GM21528 (cell line): ENCODE data around the gene ERN1.

Experiments
- ATAC-seq: cut with Tn5 transposase; IDR thresholded peaks from one replicate; pipeline ENCODE4 v1.9.1; 2021; ENCODE audit warnings: mild to moderate bottlenecking, moderate library complexity; ENCODE audit not compliant: unreplicated experiment, low FRiP score

ERN1 gene

DNA sequence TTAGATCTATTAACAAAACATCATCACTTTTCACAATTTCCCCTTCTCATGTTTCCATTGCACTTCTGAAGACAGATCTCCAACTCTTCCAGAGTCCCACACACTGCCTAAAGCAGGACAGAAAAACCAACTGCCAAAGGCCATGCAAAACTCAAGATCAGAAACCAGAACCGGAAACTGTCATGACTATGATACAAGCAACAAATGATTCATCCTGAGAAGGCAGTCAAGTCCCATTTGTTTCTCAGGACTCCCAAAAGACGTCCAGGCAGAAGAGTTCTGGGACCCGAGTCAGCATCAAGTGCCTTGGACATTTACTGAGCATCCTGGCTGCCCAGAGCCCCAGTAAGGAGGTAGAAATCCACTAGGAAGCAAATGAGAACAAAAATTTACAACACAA lies 38.8 kb downstream of the ERN1 start:
- no peak for ATAC-seq

DNA sequence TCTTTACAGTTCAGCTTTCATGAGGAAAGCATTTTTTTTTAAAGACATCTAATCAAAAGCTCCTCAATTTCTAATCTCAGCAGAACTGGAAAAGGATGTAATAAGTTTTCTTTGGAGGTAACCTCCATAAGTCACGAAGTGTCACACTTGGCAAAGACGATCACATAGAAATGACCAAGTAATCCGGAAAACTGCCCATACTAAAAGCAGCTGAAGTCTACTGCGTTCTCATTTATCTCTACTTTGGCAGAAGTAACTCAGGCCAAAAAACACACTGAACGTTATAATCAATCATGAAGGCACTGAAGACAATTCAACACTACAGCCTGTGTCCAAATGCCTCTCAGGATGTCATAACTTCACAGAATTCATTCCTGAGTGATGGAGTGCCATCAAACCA lies 39.8 kb downstream of the ERN1 start:
- ATAC-seq: no peak

DNA sequence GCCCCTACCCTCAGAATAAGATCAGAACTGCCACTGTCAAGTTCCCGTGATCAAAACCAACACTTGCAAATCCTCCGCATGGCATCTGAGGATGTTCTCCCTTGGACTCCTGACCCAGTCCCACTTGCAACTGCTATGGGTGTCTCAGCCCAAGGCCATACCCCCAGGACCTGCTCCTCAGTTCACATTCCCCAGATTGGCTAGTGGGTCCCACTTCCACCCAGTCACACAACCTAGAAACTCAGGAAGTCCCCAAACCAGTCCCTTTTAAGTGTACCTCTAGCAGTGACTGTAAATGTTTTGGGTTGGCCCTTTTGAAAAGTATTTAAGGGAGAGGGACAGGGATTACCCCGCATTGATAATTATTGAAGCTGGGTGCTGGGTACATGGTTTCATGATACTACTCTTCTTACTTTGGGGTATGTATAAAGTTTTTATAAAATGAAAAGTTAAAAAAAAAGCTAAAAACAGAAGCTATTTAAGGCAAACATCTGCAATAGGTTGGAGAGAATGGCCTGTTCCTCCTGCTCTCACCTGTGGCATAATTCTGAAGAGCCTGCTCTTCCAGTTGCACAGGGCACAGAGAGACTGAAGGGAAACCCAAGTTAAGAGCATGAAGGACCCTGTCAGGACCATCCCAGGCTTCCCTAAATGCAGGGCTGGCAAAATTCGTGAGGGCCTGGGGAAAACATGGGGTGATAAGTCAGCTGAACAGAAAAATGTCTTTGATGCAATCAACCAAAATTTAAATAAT lies 42.5 kb downstream of the ERN1 start:
- no peak for ATAC-seq

DNA sequence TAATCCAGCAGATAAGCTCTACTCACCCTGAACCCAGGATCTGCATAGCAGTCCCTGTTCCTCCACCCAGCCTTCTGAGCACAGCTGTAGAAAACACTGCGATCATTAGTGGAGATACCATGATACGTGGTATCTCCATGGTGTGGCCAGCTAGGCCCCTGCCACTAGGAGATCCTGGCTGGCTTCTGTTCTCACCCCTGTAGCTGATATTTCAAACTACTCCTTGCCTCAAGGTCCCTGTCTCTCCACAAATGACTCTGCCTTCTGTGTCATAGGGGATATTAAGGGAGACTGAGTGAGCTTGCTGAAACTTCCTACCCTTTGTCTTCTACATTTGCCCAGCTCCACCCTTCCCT lies 44.3 kb downstream of the ERN1 start:
- no peak for ATAC-seq

DNA sequence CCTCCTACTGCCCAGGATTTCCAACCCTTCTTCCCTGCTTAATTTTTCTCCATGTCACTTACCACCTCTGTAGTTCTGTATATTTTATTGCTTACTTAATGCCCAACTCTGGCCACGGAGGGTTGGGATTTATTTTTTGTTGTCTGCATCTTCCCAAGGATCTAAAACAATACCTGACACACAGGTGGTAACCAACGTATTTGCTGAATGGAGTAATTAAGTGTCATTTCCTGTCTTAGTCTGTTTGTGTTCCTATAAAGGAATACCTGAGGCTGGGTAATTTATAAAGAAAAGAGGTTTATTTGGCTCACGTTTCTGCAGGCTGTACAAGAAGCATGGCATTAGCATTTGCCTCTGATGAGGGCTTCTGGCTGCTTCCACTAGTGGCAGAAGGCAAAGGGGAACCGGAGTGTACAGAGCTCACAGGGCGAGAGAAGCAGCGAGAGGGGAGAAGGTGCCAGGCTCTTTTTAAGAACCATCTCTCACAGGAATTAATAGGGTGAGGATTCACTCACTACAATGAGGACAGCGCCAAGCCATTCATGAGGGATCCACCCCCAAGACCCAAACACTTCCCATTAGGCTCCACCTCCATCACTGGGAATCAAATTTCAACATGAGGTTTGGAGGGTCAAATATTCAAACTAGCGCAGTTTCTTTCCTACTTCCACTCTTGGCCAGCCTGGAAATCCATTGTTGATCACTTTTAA lies 44.8 kb downstream of the ERN1 start:
- ATAC-seq: no peak

DNA sequence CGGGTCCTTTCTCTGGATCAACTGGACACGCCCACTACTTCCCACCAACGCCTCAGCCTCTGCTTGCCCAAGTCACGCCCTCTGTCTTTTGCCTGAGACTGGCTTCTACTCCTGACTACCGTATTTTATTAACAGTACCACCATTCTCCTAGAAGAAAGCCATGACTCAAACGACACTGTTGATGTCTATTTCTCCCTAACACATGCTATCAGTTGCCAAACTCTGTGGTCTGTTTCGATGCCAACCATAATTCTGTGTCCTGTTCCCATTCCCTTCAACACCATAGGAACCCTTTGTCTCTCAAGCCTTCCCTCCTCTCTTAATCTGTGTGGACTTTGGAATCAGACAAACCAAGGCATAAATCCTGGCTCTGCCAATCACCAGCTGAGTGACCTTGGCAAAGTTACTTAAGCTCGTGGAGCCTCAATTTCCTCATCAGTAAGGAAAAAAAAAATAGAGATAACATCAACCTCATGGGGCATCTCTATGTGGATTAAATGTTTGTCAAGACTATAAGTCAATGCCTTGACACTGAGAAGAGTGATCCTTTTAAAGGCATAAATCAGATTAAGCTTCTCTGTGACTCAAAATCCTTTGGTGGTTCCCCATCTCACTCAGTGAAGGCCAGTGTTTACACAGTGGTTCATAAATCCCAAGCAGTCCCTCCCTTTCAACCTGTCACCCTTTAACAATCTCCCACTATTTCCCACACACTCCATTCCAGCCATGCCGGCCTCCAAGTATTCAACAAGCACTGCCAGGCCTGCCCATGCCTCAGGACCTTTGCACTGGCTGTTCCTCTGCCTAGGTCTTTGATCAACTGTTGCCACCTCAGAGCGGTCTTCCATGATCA lies 45.6 kb downstream of the ERN1 start:
- ATAC-seq: no peak

DNA sequence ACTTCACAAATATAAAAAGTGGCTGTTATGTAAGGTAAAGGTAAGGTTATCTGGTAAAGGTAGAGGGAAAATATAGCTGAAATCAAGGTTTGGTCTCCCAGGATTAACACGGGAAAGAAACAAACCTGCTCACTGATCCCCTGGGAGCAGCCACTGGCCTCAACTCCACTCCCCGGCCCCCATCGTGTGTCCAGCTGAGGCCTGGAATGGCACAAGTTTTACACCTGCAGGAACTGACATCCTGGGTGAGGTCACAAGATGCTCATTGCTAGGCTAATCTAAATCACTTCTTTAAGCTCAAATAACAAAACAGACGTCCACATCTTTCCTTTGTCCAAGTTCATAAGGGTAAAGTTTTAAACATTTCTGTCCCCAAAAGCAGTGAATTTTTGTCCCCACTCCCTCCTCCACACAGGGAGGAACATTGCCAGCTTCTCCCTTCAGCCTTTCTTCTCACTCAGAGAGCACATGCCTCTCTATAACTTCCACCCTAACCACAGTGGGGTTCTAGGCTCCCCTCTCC lies 46.3 kb downstream of the ERN1 start:
- no peak for ATAC-seq

DNA sequence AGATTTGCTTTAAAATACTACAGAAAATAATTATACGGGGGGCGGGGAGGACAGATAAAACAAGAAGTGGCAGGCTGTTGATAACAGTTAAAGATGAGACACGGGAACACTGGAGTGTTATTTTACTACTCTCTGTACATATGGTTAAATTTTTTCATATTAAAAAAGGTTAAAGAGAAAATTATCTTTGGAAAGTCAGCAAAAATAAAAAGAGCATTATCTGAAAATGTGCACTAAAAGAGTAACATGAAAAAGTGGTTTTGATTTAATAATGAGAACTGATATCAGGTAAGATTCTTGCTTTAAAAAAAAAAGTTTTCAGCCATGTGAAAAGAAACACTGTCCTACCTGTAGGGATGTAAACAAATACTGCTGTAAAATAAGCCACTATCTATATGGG lies 46.9 kb downstream of the ERN1 start:
- ATAC-seq: no peak

DNA sequence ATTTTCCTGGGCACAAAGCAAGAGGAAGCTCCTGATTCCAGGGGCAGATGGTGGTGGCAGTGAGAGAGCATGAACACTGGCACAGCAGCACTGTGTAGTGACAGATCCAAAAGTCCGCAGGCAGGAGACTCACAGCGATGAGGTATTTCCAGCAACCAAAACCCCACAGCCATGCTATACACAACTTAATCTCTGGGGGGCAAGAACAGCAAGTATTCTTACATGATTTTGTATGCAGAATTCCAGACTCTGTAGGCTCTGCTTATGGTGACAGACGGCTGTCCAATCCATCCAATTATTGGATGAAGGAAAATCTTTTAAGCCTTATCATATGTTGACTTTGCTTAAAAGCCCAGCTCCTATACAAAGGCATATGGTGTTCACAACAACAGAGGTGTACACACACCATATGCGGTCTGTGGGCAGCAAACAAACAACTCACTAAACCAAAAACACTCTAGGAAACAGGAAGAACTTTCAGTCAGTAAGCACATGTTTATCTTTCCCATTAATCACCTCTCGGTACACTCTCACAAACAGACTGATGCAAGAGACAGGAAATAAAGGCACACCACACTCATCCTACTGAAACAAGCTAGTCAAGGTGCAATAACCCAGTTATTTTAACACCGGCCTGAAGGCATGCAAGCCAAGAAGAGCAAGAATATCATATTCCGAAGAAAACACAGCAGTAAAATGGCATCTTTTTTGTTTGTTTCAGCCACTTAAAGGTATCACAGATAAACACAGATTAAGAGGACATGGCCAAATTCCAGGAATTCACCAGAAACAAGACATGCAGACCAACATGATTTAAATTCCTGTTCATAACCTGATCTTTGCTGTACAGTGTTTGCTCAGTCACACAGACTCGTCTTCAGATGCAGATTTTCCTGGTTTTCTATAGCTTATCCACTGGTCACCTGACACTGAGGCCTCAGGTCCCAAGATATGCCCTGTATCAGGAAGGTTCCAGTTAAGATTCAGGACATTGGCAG lies 47.8 kb downstream of the ERN1 start:
- no peak for ATAC-seq

DNA sequence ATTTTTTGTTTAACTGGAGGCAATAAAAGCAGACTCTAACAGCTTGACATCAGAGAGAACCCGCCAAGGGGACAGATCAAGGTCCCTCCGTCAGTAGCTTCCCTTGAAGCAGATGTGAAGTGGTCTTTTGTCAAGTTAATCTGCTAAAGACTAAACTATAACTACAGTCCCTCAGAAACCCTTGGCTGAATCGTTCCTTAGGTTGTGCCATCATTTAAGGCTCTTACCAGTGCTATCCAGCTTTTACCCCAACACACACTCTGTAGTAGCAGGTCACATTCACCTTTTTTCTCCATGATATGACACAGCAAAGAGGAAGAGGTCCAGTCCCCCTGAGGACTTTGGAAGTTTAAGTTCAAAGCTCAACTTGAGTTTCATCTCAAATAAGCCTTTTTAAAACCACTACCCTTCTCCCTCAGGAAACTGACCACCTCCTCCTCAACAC lies 49.7 kb downstream of the ERN1 start:
- ATAC-seq: no peak

DNA sequence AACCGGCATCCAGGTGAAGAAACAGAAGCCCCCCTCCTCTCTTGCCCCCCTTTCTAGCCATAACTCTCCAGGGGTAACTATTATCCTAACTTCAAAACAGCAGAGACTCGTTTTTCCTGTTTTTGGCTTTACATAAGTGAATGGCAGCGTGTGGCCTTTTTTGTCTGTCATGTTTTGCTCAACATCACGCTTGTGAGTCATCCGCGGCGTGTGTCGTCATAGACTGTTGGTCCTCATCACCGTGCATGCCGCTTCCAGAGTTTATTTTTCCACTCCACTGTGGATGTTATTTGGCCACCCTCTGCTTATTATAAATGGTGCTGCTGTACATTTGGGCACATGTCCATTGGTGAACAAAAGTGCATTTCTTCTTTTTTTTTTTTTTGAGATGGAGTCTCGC lies 52.6 kb downstream of the ERN1 start:
- no peak for ATAC-seq

DNA sequence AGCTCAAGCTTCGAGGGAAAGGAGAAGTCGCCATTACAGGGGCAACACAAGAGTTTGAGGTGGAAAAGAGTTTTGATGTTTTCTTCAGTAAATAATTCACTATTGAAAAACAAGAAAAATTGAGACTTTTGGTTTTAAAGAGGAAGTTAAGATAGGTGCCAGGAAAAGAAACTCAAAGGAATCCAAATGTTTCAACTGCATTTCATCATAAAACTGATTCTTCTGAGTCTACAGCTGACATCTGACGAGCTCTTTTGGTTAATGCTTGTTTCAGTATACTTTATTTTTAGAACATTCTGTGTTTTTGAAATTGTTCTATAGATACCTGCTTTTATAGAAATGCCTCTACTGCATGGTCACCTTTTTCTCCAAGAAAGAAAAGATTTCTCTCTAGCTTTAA lies 54.0 kb downstream of the ERN1 start:
- ATAC-seq: no peak

DNA sequence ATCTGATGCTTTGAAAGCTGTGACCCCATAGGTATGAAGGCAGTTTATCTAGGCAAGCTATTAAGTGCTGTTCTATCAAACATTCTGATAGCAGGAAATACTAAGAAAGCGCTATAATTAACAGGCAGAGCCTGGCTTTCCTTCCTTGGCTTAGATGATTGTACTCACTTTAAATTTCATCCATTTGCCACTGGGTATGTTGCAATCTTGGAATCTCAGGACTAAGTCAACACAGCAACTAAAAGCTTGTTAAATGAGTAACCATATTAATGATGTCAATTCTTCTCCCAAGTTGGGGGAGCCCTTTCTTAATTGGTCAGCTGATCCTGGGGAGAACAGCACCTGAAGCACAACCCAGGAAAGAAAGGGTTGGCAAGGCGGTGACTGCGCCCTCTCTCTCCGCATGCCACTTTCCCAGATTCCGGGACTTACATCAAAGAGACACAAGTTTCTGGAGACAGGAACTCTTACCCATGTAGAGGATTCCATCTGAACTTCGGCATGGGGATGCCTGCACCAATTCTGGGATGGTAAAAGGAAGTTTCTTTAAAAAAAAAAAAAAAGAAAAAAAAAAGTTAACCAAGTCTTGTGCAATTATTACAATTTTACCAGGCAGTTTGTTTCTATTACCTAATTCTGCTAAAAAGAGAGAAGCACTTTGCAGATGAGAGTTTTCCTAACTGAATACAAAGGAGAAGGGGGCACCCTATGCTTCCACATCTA lies 55.1 kb downstream of the ERN1 start:
- ATAC-seq: no peak

DNA sequence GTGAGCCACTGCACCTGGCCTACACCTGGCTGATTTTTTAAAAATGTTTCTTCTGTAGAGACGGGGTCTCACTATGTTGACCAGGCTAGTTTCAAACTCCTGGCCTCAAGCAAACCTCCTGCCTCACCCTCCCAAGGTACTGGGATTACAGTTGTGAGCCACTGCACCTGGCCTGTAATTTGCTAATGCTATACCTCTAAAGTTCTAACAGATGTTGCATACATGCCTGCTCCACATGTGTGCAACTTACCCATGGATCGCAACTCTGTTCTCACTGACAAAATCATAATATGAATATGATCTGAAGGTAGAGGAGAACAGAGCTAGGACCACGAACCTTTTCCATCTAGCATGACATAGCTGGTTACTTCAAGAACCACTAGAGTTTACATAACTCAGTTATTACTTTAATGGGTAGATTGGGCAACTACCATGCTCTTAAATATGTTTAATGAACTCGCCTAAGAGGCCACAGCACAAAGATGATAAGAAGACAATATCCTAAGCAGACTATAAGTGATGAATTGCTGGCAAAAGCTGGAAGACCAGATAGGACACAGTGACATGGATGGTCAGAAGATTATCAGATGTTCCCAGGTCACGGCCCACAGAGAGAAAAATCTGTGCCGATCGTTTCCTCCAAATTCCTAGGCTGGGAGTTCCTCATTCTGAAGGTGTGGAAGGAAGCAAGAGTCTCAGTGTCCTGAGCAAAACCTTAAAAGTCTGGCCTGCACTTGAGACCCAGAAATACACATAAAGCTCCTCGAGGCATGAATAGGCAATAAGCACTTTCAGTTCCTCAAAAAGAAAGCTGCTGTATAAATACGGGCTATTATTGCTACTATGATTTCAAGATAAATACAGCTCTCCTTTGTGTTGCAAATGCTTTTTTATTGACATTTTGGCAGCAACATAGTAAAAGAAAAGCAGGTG lies 55.9 kb downstream of the ERN1 start:
- peak; percentile 77 for ATAC-seq

DNA sequence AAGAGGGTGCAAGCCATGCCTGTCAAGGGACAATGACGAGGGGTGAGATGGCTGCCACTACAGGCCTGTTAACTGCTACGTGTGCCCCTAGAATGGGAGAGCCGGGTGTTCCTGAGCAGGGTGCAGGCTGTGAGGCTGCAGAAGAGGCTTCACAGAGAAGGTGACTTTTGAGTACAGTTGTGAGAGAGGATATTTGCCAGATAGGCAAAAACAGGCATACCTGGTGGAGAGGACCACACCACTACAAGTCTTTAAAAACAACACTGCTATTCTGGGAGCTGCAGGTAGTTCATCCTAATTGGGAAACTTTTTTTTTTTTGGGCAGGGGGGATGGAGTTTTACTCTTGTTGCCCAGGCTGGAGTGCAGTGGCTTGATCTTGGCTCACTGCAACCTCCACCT lies 58.8 kb downstream of the ERN1 start:
- ATAC-seq: no peak

DNA sequence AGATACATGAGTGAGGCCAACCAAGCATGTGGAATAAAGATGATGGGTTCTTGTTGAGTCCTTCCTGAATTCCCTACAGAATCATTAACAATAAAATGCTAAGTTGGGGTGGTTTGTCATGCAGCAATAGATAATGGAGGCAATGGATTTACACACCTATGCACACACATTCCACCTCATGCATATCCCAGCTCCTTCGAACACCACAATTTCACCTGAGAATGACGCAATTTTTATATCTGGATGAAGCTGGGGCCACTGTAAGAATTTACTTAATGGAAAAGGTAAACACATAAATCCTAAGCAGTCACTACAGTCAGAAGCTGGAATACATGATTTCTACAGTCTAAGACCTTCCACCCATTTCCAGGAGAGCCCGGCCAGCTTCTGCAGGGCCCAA lies 59.7 kb downstream of the ERN1 start:
- no peak for ATAC-seq

DNA sequence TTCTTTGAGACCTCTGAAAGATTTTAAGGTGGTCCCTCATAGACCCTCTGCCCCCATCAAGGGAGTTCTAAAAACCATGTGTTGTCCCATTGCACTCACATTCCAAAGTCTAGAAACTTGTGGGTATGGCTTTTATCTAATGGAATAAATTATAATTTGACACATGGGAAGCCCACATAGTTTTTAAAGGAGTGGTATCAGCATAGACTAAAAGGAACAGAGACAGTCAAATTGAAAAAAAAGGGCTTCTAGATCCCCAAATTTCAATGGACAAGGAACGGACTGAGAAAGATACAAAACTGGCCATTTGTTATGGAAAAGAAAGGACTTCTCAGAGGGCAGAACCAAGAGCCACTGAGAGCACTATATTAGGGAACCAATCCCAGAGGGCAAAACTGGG lies 60.8 kb downstream of the ERN1 start:
- no peak for ATAC-seq

DNA sequence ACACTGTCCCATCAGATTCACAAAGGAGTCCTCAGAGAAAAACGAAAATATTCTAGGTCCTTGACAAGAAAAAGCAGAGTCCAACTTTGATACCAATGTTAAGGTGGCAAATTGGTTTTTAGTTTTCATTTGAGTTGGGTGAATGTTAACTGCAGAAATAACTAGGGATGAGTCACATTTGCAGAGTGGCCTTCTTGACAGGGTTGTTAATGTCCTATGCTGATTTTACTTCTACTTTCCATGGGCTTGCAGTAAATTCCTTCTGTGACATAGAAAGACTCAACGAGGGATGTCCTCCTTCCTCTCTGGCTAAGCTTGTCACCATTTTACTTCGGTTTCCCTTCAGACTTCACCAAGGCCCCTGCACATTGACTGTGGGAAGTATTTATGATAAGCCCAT lies 62.3 kb downstream of the ERN1 start:
- no peak for ATAC-seq
